B cell (primary cell): ENCODE data around the gene ACOD1. TPM values are rescaled to one million over a fixed set of nuclear protein-coding genes. Genes with fewer than 3 reads are reported as not detected.
A peak's percentile ranks its signal among the peaks of the same experiment; 100 is the strongest.

Source experiments
- ATAC-seq: fragments of 200-7000 bp; cut with Tn5 transposase; one replicate; pipeline ENCODE4 v1.10.0; 2021; ENCODE audit warnings: low read depth, mild to moderate bottlenecking, moderate number of reproducible peaks, moderate library complexity
- CTCF ChIA-PET: fragments of 350-600 bp; sonication (Branson Sonifier 250); formaldehyde crosslinking; loops from one replicate; lab custom pipeline; 2021; ENCODE audit warnings: antibody characterized with exemption, inconsistent platforms; lab: Charles Lee
- POLR2A ChIA-PET: fragments of 350-600 bp; sonication (Branson Sonifier 250); formaldehyde crosslinking; loops from one replicate; lab custom pipeline; 2021; ENCODE audit warnings: antibody characterized with exemption; lab: Charles Lee
- DNase-seq: peaks from one replicate; pipeline ENCODE4 v3.0.0; 2013
- H2AFZ ChIP-seq: 2 replicates; pipeline ENCODE4 v1.6.1; 2012; ENCODE audit warnings: mild to moderate bottlenecking, low read depth, low read length; ENCODE audit not compliant: insufficient read depth, poor library complexity, severe bottlenecking
- H3K27ac ChIP-seq, 2 donors: 1 replicate in 1 of 2; 2 replicates in 1 of 2; pipeline ENCODE4 v1.5.1; 2012 to 2013; ENCODE audit warnings: low read length in 2 of 2, mild to moderate bottlenecking in 2 of 2, moderate library complexity in 1 of 2
- H3K27me3 ChIP-seq, 4 experiments: fragments of 200-600 bp in 1 of 4; sonication (generic) in 1 of 4; replicated peaks in 1 of 4; 1 replicate in 2 of 4; 2 replicates in 2 of 4; pipeline versions ENCODE4 v1.6.1 to v1.7.0; 2013 to 2016; ENCODE audit warnings: low read length in 3 of 4, mild to moderate bottlenecking in 2 of 4, mixed read lengths in 1 of 4, moderate library complexity in 1 of 4; ENCODE audit not compliant: insufficient read depth in 4 of 4, control insufficient read depth in 3 of 4; ENCODE audit errors: control extremely low read depth in 1 of 4
- H3K36me3 ChIP-seq, 2 experiments: replicated peaks in 1 of 2; 1 replicate in 1 of 2; 2 replicates in 1 of 2; pipeline versions ENCODE4 v1.6.1 to v1.7.1; 2013; ENCODE audit warnings: low read length in 1 of 2; ENCODE audit not compliant: insufficient read depth in 2 of 2, control insufficient read depth in 1 of 2; ENCODE audit errors: control extremely low read depth in 1 of 2, extremely low read depth in 1 of 2
- H3K4me1 ChIP-seq, 2 donors: fragments of 200-600 bp in 1 of 2; sonication (generic) in 1 of 2; 1 replicate in 1 of 2; 2 replicates in 1 of 2; pipeline versions ENCODE4 v1.5.1 to v1.6.1; 2013 to 2017; ENCODE audit warnings: low read length in 2 of 2; ENCODE audit not compliant: control insufficient read depth in 2 of 2, insufficient read depth in 2 of 2
- H3K4me2 ChIP-seq: replicated peaks from 2 replicates; pipeline ENCODE3; 2012; ENCODE audit warnings: mild to moderate bottlenecking, low read depth, low read length; ENCODE audit not compliant: poor library complexity, severe bottlenecking
- H3K4me3 ChIP-seq, 5 experiments: fragments of 200-600 bp in 1 of 5; sonication (generic) in 1 of 5; 1 replicate in 3 of 5; 2 replicates in 2 of 5; pipeline versions ENCODE4 v1.5.1 to v1.7.0; 2011 to 2016; ENCODE audit warnings: low read length in 4 of 5, mild to moderate bottlenecking in 4 of 5, low read depth in 2 of 5, control low read depth in 1 of 5, moderate library complexity in 1 of 5; ENCODE audit not compliant: insufficient read depth in 1 of 5; ENCODE audit errors: control extremely low read depth in 1 of 5, extremely low read depth in 1 of 5
- H3K79me2 ChIP-seq: fragments of 200-600 bp; sonication (generic); one replicate; pipeline ENCODE4 v1.6.0; 2016; ENCODE audit warnings: low read length; ENCODE audit not compliant: control insufficient read depth, insufficient read depth
- H3K9ac ChIP-seq: fragments of 200-600 bp; sonication (generic); 2 replicates; pipeline ENCODE4 v1.6.1; 2017; ENCODE audit warnings: mild to moderate bottlenecking, low read length, moderate library complexity
- H3K9me3 ChIP-seq, 3 donors: one replicate each; pipeline versions ENCODE4 v1.6.1 to v1.7.1; 2013; ENCODE audit warnings: low read length in 2 of 3; ENCODE audit not compliant: control insufficient read depth in 2 of 3, insufficient read depth in 1 of 3; ENCODE audit errors: control extremely low read depth in 1 of 3
- H4K20me1 ChIP-seq: 2 replicates; pipeline ENCODE4 v1.6.0; 2012; ENCODE audit warnings: mild to moderate bottlenecking, low read length; ENCODE audit not compliant: insufficient read depth, control insufficient read depth, poor library complexity, severe bottlenecking
- H3K27ac Mint-ChIP-seq: one replicate; pipeline ENCODE4 v1.8.0; 2021; ENCODE audit warnings: mixed read lengths
- H3K27me3 Mint-ChIP-seq: one replicate; pipeline ENCODE4 v1.8.0; 2021; ENCODE audit warnings: mixed read lengths
- H3K4me1 Mint-ChIP-seq: one replicate; pipeline ENCODE4 v1.8.0; 2021; ENCODE audit warnings: mixed read lengths
- H3K4me3 Mint-ChIP-seq: one replicate; pipeline ENCODE4 v1.8.0; 2021; ENCODE audit warnings: mixed read lengths
- H3K9me3 Mint-ChIP-seq: one replicate; pipeline ENCODE4 v1.8.0; 2022; ENCODE audit warnings: mixed read lengths; ENCODE audit not compliant: insufficient read depth
- CTCF ChIP-seq: fragments of 200-600 bp; IDR thresholded peaks from one replicate; pipeline ENCODE4 v1.8.0; 2022; ENCODE audit warnings: antibody characterized with exemption, mild to moderate bottlenecking
- EZH2 ChIP-seq: IDR thresholded peaks from 2 replicates; pipeline ENCODE4 v1.6.1; 2012; ENCODE audit warnings: borderline replicate concordance, low read depth, mild to moderate bottlenecking, moderate library complexity, low read length; ENCODE audit not compliant: insufficient read depth, poor library complexity, severe bottlenecking
- WGBS: methylation state at CpG from one replicate; pipeline ENCODE4 v1.1.5; 2013; ENCODE audit warnings: missing lambda C conversion rate; ENCODE audit not compliant: insufficient coverage; 5-methylcytosine and 5-hydroxymethylcytosine counted together
- intact Hi-C: fragments of 100-400 bp; cut with micrococcal nuclease; formaldehyde crosslinking; loops from one replicate; pipeline ENCODE4 v1.10.0; 2022
- polyA plus RNA-seq: library from polyadenylated mRNA; depleted of rRNA; stranded (reverse); fragments of >200 nt; gene quantifications from 2 replicates; pipeline ENCODE4 v1.2.3, GENCODE V29; 2012
- total RNA-seq, 2 donors: library from RNA; stranded (reverse); fragments of 120-200 nt in 1 of 2; gene quantifications; 1 replicate in 1 of 2; 2 replicates in 1 of 2; pipeline versions ENCODE4 v1.2.3 to v1.2.4, GENCODE V29; 2013 to 2022

Gene ACOD1
- total and polyA plus RNA-seq, 2 donors (not counting 1 experiment from before 2014, with no cell fraction given) = not detected

GRCh38 chr13:76903544-76904162 is 44.7 kb upstream of the ACOD1 start:
- H3K4me1 Mint-ChIP-seq = no peaks in the 10 kb centered on the region
- Histone ChIP-seq H4K20me1 (no peaks in the 10 kb centered on the region), H3K27me3 (peaks cover 0 to 9% (median 0%) of the 10 kb centered on the region in 4 experiments), H3K9me3 (peaks cover 0 to 4% (median 0%) of the 10 kb centered on the region in 3 donors), H3K4me3 (no peak overlapping the region), H3K9ac (no peak overlapping the region), H3K4me1 (no peaks in the 10 kb centered on the region), H3K4me2 (no peak overlapping the region), H2AFZ (no peak overlapping the region), H3K27ac (no peak overlapping the region), H3K79me2 (no peaks in the 10 kb centered on the region), H3K36me3 (no peaks in the 10 kb centered on the region)
- no peak overlapping the region for H3K4me3 Mint-ChIP-seq
- peaks cover 24% of the 10 kb centered on the region for H3K27me3 Mint-ChIP-seq
- H3K9me3 Mint-ChIP-seq = peaks cover 7% of the 10 kb centered on the region
- CTCF ChIA-PET = interaction anchor here (0.7 to 9.6 kb wide), 30 partner anchors 9 to 1236 kb away, joined by 3 to 292 read pairs (median 4); partner anchors contain the start of gene KCTD12
- TF ChIP-seq EZH2 (no peak), CTCF (peak; percentile 100)
- intact Hi-C loops = loop anchor here (1.0 to 10.0 kb wide), 7 partner anchors 17 to 1208 kb away; partner anchors contain the start of gene KCTD12
- WGBS = 0% methylated on average over 1 of the region's 3 CpGs
- DNase-seq = peak; percentile 76
- H3K27ac Mint-ChIP-seq = no peak overlapping the region
- POLR2A ChIA-PET = no interaction called here
- peak; percentile 85 for ATAC-seq

- Histone ChIP-seq H3K4me2 (no peak overlapping the region), H3K4me1 (no peaks in the 10 kb centered on the region), H3K4me3 (no peak overlapping the region), H3K27me3 (peaks cover 0 to 9% (median 0%) of the 10 kb centered on the region in 4 experiments), H3K9ac (no peak overlapping the region), H3K9me3 (peaks cover 0 to 2% (median 0%) of the 10 kb centered on the region in 3 donors), H2AFZ (no peak overlapping the region), H3K36me3 (no peaks in the 10 kb centered on the region), H4K20me1 (no peaks in the 10 kb centered on the region), H3K27ac (no peak overlapping the region), H3K79me2 (no peaks in the 10 kb centered on the region)
- no peak overlapping the region for H3K27ac Mint-ChIP-seq
- no CpG with 5 or more reads among the region's 2 CpGs for WGBS
- DNase-seq (no peak), ATAC-seq (no peak)
- peaks cover 2% of the 10 kb centered on the region for H3K9me3 Mint-ChIP-seq
- no peak overlapping the region for H3K4me3 Mint-ChIP-seq
- H3K4me1 Mint-ChIP-seq = no peaks in the 10 kb centered on the region
- intact Hi-C loops = loop anchor here (2.0 to 10.0 kb wide), 3 partner anchors 82 to 430 kb away; no protein-coding TSS in a partner anchor
- ChIA-PET CTCF (interaction anchor here (0.7 to 9.6 kb wide), 21 partner anchors 10 to 1237 kb away, joined by 3 to 292 read pairs (median 4); partner anchors contain the start of gene KCTD12), POLR2A (no interaction called here)
- peaks cover 24% of the 10 kb centered on the region for H3K27me3 Mint-ChIP-seq
- TF ChIP-seq CTCF (no peak), EZH2 (no peak)
These were observed 43.8 kb upstream of the ACOD1 start for GRCh38 chr13:76904507-76904906.
